HepG2 (cell line): ENCODE data around the gene RNU1-2. TPM values are rescaled to one million over a fixed set of nuclear protein-coding genes. Genes with fewer than 3 reads are reported as not detected.

Experiments
- CREM ChIP-seq, 2 experiments: sonication (generic) in 1 of 2; formaldehyde crosslinking in 1 of 2; IDR thresholded peaks; 2 replicates each; pipeline versions ENCODE4 v1.4.0 to v1.6.1; 2016 to 2020; ENCODE audit warnings: antibody characterized with exemption in 1 of 2, mild to moderate bottlenecking in 1 of 2, missing genetic modification reagents in 1 of 2
- ELF1 ChIP-seq: sonication (generic); formaldehyde crosslinking; IDR thresholded peaks from 2 replicates; pipeline ENCODE4 v1.4.0; 2020; ENCODE audit warnings: missing genetic modification reagents
- GABPB1 ChIP-seq: IDR thresholded peaks from 2 replicates; pipeline ENCODE4 v1.6.1; 2016; ENCODE audit warnings: mild to moderate bottlenecking, missing genetic modification reagents, moderate library complexity, missing compliant biosample characterization
- HOXA7 ChIP-seq: sonication (generic); formaldehyde crosslinking; IDR thresholded peaks from 2 replicates; pipeline ENCODE4 v1.8.1; 2022; ENCODE audit warnings: mild to moderate bottlenecking, missing genetic modification reagents, moderate library complexity
- KDM1A ChIP-seq: IDR thresholded peaks from 2 replicates; pipeline ENCODE4 v1.6.1; 2016; ENCODE audit warnings: missing compliant biosample characterization
- KLF11 ChIP-seq: IDR thresholded peaks from 2 replicates; pipeline ENCODE4 v1.6.1; 2016; ENCODE audit warnings: missing compliant biosample characterization
- PAXIP1 ChIP-seq: sonication (generic); formaldehyde crosslinking; conservative IDR thresholded peaks from 2 replicates; pipeline ENCODE4 v1.4.0; 2020; ENCODE audit warnings: mild to moderate bottlenecking, missing genetic modification reagents, moderate library complexity
- PITX1 ChIP-seq: sonication (generic); formaldehyde crosslinking; IDR thresholded peaks from 2 replicates; pipeline ENCODE4 v1.5.1; 2020; ENCODE audit warnings: mild to moderate bottlenecking, missing genetic modification reagents
- RARG ChIP-seq: sonication (generic); formaldehyde crosslinking; IDR thresholded peaks from 2 replicates; pipeline ENCODE4 v1.4.0; 2020; ENCODE audit warnings: low read depth, mild to moderate bottlenecking, missing genetic modification reagents
- SETDB1 ChIP-seq: sonication (generic); formaldehyde crosslinking; IDR thresholded peaks from 2 replicates; pipeline ENCODE4 v1.5.1; 2020; ENCODE audit warnings: missing genetic modification reagents, mild to moderate bottlenecking, borderline replicate concordance
- SMAD9 ChIP-seq: sonication (generic); formaldehyde crosslinking; IDR thresholded peaks from 2 replicates; pipeline ENCODE4 v1.5.1; 2020; ENCODE audit warnings: mild to moderate bottlenecking, missing genetic modification reagents
- SNAPC4 ChIP-seq: sonication (generic); formaldehyde crosslinking; IDR thresholded peaks from 2 replicates; pipeline ENCODE4 v1.4.0; 2020; ENCODE audit warnings: mild to moderate bottlenecking, missing genetic modification reagents
- SSRP1 ChIP-seq: IDR thresholded peaks from 2 replicates; pipeline ENCODE4 v1.6.1; 2016; ENCODE audit warnings: control low read depth
- TAF1 ChIP-seq: sonication (generic); formaldehyde crosslinking; IDR thresholded peaks from 2 replicates; pipeline ENCODE4 v1.4.0; 2020; ENCODE audit warnings: missing genetic modification reagents
- TGIF2 ChIP-seq: IDR thresholded peaks from 2 replicates; pipeline ENCODE4 v1.6.1; 2016; ENCODE audit warnings: control low read depth, missing compliant biosample characterization
- TOPORS ChIP-seq: sonication (generic); formaldehyde crosslinking; IDR thresholded peaks from 2 replicates; pipeline ENCODE4 v1.8.0; 2023; ENCODE audit warnings: mild to moderate bottlenecking, missing genetic modification reagents
- ZMAT3 ChIP-seq: sonication (generic); formaldehyde crosslinking; conservative IDR thresholded peaks from 2 replicates; pipeline ENCODE4 v1.7.0; 2021; ENCODE audit warnings: missing genetic modification reagents
- ZNF234 ChIP-seq: sonication (generic); formaldehyde crosslinking; conservative IDR thresholded peaks from 2 replicates; pipeline ENCODE4 v1.5.1; 2020; ENCODE audit warnings: mild to moderate bottlenecking, missing genetic modification reagents
- ZNF382 ChIP-seq: sonication (generic); formaldehyde crosslinking; IDR thresholded peaks from 2 replicates; pipeline ENCODE4 v1.5.0; 2020; ENCODE audit warnings: missing genetic modification reagents, mild to moderate bottlenecking, borderline replicate concordance
- ZNF547 ChIP-seq: sonication (generic); formaldehyde crosslinking; IDR thresholded peaks from 2 replicates; pipeline ENCODE4 v1.5.1; 2020; ENCODE audit warnings: mild to moderate bottlenecking, missing genetic modification reagents
- ZNF780A ChIP-seq: sonication (generic); formaldehyde crosslinking; IDR thresholded peaks from 2 replicates; pipeline ENCODE4 v1.8.0; 2022; ENCODE audit warnings: mild to moderate bottlenecking, missing genetic modification reagents, moderate library complexity
- ZNF850 ChIP-seq: sonication (generic); formaldehyde crosslinking; conservative IDR thresholded peaks from 2 replicates; pipeline ENCODE4 v1.9.0; 2021; ENCODE audit warnings: mild to moderate bottlenecking, missing genetic modification reagents
- polyA plus RNA-seq, 8 experiments: library from polyadenylated mRNA; depleted of rRNA in 3 of 8; stranded (reverse) in 7 of 8; unstranded in 1 of 8; fragments of >200 nt; fragmentation: Illumina TruSeq in 4 of 8; extraction: Trizol in 4 of 8; gene quantifications; 2 replicates each; pipeline versions ENCODE4 v1.2.1 to v1.2.3, GENCODE V29; 2011 to 2016; ENCODE audit warnings: low read depth in 4 of 8, missing spikeins in 1 of 8, mixed read lengths in 1 of 8; ENCODE audit not compliant: insufficient read depth in 1 of 8
- total RNA-seq, 5 experiments: library from RNA; depleted of rRNA; stranded (reverse); fragments of >200 nt; fragmentation: Illumina TruSeq; extraction: Trizol; gene quantifications; 2 replicates each; pipeline ENCODE4 v1.2.3, GENCODE V29; 2016; ENCODE audit warnings: low read depth in 1 of 5

RNU1-2 gene
- total and polyA plus RNA-seq, 2 of the 13 experiments (the other 11 are each of a cell fraction or from before 2014, with no cell fraction given): under 0.01 to 11,018 TPM

GRCh38 chr1:16904560-16905109, 8.9 kb downstream of the RNU1-2 start (continued):
- TF ChIP-seq PAXIP1: no peak
- peak; percentile 55; the same call in 1 of the 2 replicates for TF ChIP-seq ELF1 (CRISPR knock-in tag)
- TF ChIP-seq ZNF780A (CRISPR knock-in tag): peak; percentile 30; the same call in 1 of the 2 replicates
- TF ChIP-seq ZMAT3 (CRISPR knock-in tag): peak; percentile 20; the same call in 1 of the 2 replicates
- TF ChIP-seq TOPORS: no peak
- TF ChIP-seq ZNF234 (CRISPR knock-in tag): no peak
- TF ChIP-seq HOXA7 (CRISPR knock-in tag): no peak
- TF ChIP-seq SNAPC4 (CRISPR knock-in tag): no peak
- TF ChIP-seq SETDB1 (CRISPR knock-in tag): no peak
- no peak for TF ChIP-seq ZNF382 (CRISPR knock-in tag)
- TF ChIP-seq PITX1 (CRISPR knock-in tag): no peak
- TF ChIP-seq ZNF547 (CRISPR knock-in tag): no peak
- TF ChIP-seq CREM (IDR thresholded peaks at IDR 0.05): peak; percentile 93
- no peak for TF ChIP-seq CREM (CRISPR knock-in tag; IDR thresholded peaks at IDR 0.05)
- no peak for TF ChIP-seq SMAD9
- TF ChIP-seq SSRP1 (CRISPR knock-in tag): no peak
- no peak for TF ChIP-seq TGIF2 (CRISPR knock-in tag)
- TF ChIP-seq TAF1: peak; percentile 42; the same call in 1 of the 2 replicates
- TF ChIP-seq ZNF850: no peak
- no peak for TF ChIP-seq RARG
- TF ChIP-seq KDM1A (CRISPR knock-in tag): no peak
- no peak; the same call in 1 of the 2 replicates for TF ChIP-seq KLF11 (CRISPR knock-in tag)
- TF ChIP-seq GABPB1 (CRISPR knock-in tag): peak; percentile 94
